ENCODE measurements around the gene LRRTM3.

LRRTM3 gene

GRCh38 chr10:67127441-67127840, 201.6 kb downstream of the LRRTM3 start:
- no peak overlapping the region for H3K4me3 ChIP-seq (ENCODE audit: low read depth, low read length)
- TF ChIP-seq POLR2A (IDR thresholded peaks at IDR 0.05; ENCODE audit: extremely low read depth, insufficient read length) (no peak), MYC (IDR thresholded peaks at IDR 0.05; ENCODE audit: low read depth, low read length) (no peak)
- TF ChIP-seq, protein P1, sequence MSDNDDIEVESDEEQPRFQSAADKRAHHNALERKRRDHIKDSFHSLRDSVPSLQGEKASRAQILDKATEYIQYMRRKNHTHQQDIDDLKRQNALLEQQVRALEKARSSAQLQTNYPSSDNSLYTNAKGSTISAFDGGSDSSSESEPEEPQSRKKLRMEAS (IDR thresholded peaks at IDR 0.05; ENCODE audit: low read depth, low read length) = no peak
- TF ChIP-seq, protein P2, sequence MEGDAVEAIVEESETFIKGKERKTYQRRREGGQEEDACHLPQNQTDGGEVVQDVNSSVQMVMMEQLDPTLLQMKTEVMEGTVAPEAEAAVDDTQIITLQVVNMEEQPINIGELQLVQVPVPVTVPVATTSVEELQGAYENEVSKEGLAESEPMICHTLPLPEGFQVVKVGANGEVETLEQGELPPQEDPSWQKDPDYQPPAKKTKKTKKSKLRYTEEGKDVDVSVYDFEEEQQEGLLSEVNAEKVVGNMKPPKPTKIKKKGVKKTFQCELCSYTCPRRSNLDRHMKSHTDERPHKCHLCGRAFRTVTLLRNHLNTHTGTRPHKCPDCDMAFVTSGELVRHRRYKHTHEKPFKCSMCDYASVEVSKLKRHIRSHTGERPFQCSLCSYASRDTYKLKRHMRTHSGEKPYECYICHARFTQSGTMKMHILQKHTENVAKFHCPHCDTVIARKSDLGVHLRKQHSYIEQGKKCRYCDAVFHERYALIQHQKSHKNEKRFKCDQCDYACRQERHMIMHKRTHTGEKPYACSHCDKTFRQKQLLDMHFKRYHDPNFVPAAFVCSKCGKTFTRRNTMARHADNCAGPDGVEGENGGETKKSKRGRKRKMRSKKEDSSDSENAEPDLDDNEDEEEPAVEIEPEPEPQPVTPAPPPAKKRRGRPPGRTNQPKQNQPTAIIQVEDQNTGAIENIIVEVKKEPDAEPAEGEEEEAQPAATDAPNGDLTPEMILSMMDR (IDR thresholded peaks at IDR 0.05; ENCODE audit: low read depth, low read length) = no peak
- DNase-seq (ENCODE audit: low read depth) = no peak

DNA sequence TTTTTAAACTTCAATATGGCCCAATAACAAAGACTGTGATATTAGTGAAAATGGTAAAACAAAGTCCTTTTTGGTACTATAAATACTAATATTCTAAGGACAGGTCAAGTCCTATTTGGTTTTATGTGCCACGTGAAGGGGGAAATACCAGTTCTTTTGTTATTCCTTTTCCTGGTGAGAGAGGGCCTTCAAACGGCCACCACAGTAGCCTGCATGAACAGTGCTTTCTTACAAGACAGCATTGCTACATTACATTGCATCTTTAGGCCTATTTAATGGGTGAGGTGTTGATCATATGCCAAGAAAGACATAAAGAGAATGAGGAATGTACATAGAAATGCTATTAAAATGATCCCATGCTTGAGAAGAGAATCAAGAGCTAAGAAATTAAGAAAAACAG, 214.8 kb downstream of the LRRTM3 start:
- no peak for TF ChIP-seq MYC (IDR thresholded peaks at IDR 0.05; ENCODE audit: low read depth, low read length)
- TF ChIP-seq, protein P1 (IDR thresholded peaks at IDR 0.05; ENCODE audit: low read depth, low read length) = no peak
- TF ChIP-seq, protein P2 (IDR thresholded peaks at IDR 0.05; ENCODE audit: low read depth, low read length) = no peak
- no peak for TF ChIP-seq POLR2A (IDR thresholded peaks at IDR 0.05; ENCODE audit: extremely low read depth, insufficient read length)
- H3K4me3 ChIP-seq (ENCODE audit: low read depth, low read length) = no peak overlapping the region
- no peak for DNase-seq (ENCODE audit: low read depth)

DNA sequence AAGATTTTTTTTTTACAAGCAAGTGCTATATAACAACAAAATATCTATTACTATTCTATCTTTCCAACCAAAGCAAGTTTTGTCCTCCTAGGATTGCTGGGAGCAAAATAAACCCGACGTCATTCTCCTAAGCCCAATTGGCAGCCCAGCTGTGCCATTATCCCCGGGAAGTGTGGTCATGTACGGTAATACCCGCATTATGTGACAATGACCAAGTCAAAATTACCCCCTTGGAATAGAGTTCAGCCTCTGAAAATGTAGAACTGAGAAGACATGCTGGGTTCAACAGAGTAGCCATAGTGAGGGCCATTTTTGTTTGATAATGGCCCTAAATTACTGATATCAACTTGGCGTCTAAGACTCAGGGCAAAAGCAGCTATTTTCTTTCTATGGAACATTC, 215.5 kb downstream of the LRRTM3 start:
- H3K4me3 ChIP-seq (ENCODE audit: low read depth, low read length) = no peak overlapping the region
- TF ChIP-seq MYC (IDR thresholded peaks at IDR 0.05; ENCODE audit: low read depth, low read length) = no peak
- TF ChIP-seq, protein P2 (IDR thresholded peaks at IDR 0.05; ENCODE audit: low read depth, low read length) = no peak
- no peak for TF ChIP-seq POLR2A (IDR thresholded peaks at IDR 0.05; ENCODE audit: extremely low read depth, insufficient read length)
- TF ChIP-seq, protein P1 (IDR thresholded peaks at IDR 0.05; ENCODE audit: low read depth, low read length) = no peak
- no peak for DNase-seq (ENCODE audit: low read depth)

DNA sequence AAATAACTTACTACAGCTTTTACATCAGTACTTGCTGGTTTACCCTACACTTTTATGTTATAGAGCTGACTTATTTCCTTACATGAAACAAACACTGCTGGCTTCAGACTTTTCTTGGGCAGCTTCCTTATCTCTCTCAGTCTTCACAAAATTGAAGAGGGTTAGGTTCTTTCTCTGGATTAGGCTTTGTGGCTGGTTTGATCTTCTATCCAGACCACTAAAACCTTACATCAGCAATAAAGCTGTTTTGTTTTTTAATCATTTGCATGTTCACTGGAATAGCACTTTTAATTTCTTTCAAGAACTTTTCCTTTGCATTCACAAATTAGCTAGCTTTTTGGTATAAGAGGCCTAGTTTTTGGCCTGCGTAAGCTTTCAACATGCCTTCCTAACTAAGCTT, 218.7 kb downstream of the LRRTM3 start:
- TF ChIP-seq, protein P1 (IDR thresholded peaks at IDR 0.05; ENCODE audit: low read depth, low read length) = no peak
- TF ChIP-seq, protein P2 (IDR thresholded peaks at IDR 0.05; ENCODE audit: low read depth, low read length) = no peak
- TF ChIP-seq POLR2A (IDR thresholded peaks at IDR 0.05; ENCODE audit: extremely low read depth, insufficient read length) = no peak
- TF ChIP-seq MYC (IDR thresholded peaks at IDR 0.05; ENCODE audit: low read depth, low read length) = no peak
- H3K4me3 ChIP-seq (ENCODE audit: low read depth, low read length) = no peak overlapping the region
- DNase-seq (ENCODE audit: low read depth) = no peak

Data from NB4 (cell line).